Spleen (tissue), 11 donors: ENCODE measurements around the gene GLP1R. TPM values are rescaled to one million over a fixed set of nuclear protein-coding genes. Genes with fewer than 3 reads are reported as not detected.

Experiments used
- DNase-seq: peaks from one replicate; pipeline ENCODE4 v3.0.0-alpha.2; 2020
- H3K27ac ChIP-seq, 8 donors: fragments of 200-600 bp; sonication (generic) in 7 of 8; 1 replicate in 4 of 8; 2 replicates in 4 of 8; pipeline versions ENCODE4 v1.5.0 to v1.8.0; 2016 to 2021; ENCODE audit warnings: inconsistent platforms in 4 of 8, mild to moderate bottlenecking in 4 of 8, moderate library complexity in 1 of 8
- H3K27me3 ChIP-seq, 7 donors: fragments of 200-600 bp; sonication (generic) in 6 of 7; replicated peaks in 1 of 7; 1 replicate in 4 of 7; 2 replicates in 3 of 7; pipeline versions ENCODE4 v1.5.0 to v1.8.0; 2016 to 2021; ENCODE audit warnings: inconsistent platforms in 3 of 7, mild to moderate bottlenecking in 1 of 7
- H3K36me3 ChIP-seq, 6 donors: fragments of 200-600 bp; sonication (generic) in 5 of 6; 1 replicate in 4 of 6; 2 replicates in 2 of 6; pipeline versions ENCODE4 v1.5.0 to v1.8.0; 2016 to 2021; ENCODE audit warnings: inconsistent platforms in 2 of 6
- H3K4me1 ChIP-seq, 6 donors: fragments of 200-600 bp; sonication (generic) in 5 of 6; 1 replicate in 3 of 6; 2 replicates in 3 of 6; pipeline versions ENCODE4 v1.5.0 to v1.8.0; 2016 to 2021; ENCODE audit warnings: inconsistent platforms in 3 of 6
- H3K4me3 ChIP-seq, 8 donors: fragments of 200-600 bp; sonication (generic) in 7 of 8; 1 replicate in 4 of 8; 2 replicates in 4 of 8; pipeline versions ENCODE4 v1.5.0 to v1.8.0; 2016 to 2021; ENCODE audit warnings: inconsistent platforms in 4 of 8, mild to moderate bottlenecking in 4 of 8, moderate library complexity in 2 of 8
- H3K9me3 ChIP-seq, 8 donors: fragments of 200-600 bp; sonication (generic) in 7 of 8; 1 replicate in 4 of 8; 2 replicates in 4 of 8; pipeline versions ENCODE4 v1.5.0 to v1.8.0; 2016 to 2021; ENCODE audit warnings: inconsistent platforms in 4 of 8
- POLR2A ChIP-seq, 3 donors: fragments of 450-650 bp; IDR thresholded peaks; one replicate each; pipeline ENCODE4 v1.5.1; 2017; ENCODE audit warnings: antibody characterized with exemption in 3 of 3, mild to moderate bottlenecking in 1 of 3
- POLR2AphosphoS5 ChIP-seq, 3 donors: sonication (generic); formaldehyde crosslinking; IDR thresholded peaks; one replicate each; pipeline ENCODE4 v1.5.1; 2017; ENCODE audit warnings: antibody characterized with exemption in 3 of 3
- WGBS, 5 donors: extraction: QIAGEN DNeasy Blood & Tissue Kit in 3 of 5; methylation state at CpG; one replicate each; pipeline versions ENCODE4 v1.1.5 to v1.1.7; 2013 to 2018; 5-methylcytosine and 5-hydroxymethylcytosine counted together
- intact Hi-C: fragments of 100-400 bp; cut with DNase I; formaldehyde crosslinking; loops from one replicate; pipeline ENCODE4 v1.15.0; 2023; ENCODE audit warnings: low total_unique reads
- polyA plus RNA-seq, 3 donors: library from polyadenylated mRNA; stranded (reverse); fragments of 200-250 nt; gene quantifications; one replicate each; pipeline ENCODE4 v1.2.1, GENCODE V29; 2013
- total RNA-seq, 7 donors: library from RNA; depleted of rRNA in 3 of 7; stranded (reverse); fragments of >200 nt in 3 of 7; fragmentation: NEBNext Ultra II Directional in 4 of 7; extraction: Animal tissue kit (Norgen Biotek cat#: 25700) in 4 of 7; gene quantifications; one replicate each; pipeline versions ENCODE4 v1.1.0 to v1.2.1, GENCODE V29; 2016 to 2021
- TF ChIP-seq, protein P1 (sequence below), 11 experiments: fragments of 200-600 bp in 7 of 11; fragments of 450-650 bp in 4 of 11; sonication (generic) in 4 of 11; IDR thresholded peaks in 8 of 11; conservative IDR thresholded peaks in 3 of 11; 1 replicate in 7 of 11; 2 replicates in 4 of 11; pipeline versions ENCODE4 v1.4.0 to v1.8.0; 2016 to 2021; ENCODE audit warnings: antibody characterized with exemption in 11 of 11, inconsistent platforms in 4 of 11, mild to moderate bottlenecking in 1 of 11
- donor health status: healthy with polysubstance abuse.
- donor health status: DM: no; HTN: no; CAD: no; lungs with moderate emphysema.
- donor health status: DM: no; HTN: no; CAD: no.
- donor health status: Bipolar disorder and iron deficiency.
- donor health status: healthy.
- donor health status: DM: no; HTN: no; CAD: no.
- donor health status: DM: yes; HTN: yes; CAD: no.

Gene GLP1R
- total and polyA plus RNA-seq, 10 donors, result 0.11 TPM; not detected in 9

DNA sequence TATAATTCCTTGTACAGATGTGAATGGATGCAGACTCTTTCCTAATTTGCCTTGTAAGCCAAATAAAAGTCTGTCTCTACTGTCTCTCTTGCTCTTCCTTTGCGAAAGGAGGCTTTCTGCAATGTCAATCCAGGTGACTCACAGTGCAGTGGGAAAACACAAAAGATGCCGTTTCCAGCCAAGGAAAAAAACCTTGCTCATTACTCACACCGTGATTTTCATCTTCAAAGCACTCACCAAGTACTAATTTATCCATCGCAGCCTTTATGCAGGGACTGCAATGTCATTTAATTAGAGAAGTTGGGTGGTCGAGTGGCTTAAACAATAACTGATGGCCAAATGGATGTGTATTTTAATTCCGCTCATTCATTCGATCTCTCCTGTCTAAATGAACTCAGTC lies 42.6 kb downstream of the GLP1R start:
- intact Hi-C loops, result no loop called here
- WGBS, 5 donors, result 76 to 85% (median 85%) methylated on average over 7 of the region's 7 CpGs
- TF ChIP-seq POLR2A (IDR thresholded peaks at IDR 0.05), result no peak
- TF ChIP-seq, protein P1, sequence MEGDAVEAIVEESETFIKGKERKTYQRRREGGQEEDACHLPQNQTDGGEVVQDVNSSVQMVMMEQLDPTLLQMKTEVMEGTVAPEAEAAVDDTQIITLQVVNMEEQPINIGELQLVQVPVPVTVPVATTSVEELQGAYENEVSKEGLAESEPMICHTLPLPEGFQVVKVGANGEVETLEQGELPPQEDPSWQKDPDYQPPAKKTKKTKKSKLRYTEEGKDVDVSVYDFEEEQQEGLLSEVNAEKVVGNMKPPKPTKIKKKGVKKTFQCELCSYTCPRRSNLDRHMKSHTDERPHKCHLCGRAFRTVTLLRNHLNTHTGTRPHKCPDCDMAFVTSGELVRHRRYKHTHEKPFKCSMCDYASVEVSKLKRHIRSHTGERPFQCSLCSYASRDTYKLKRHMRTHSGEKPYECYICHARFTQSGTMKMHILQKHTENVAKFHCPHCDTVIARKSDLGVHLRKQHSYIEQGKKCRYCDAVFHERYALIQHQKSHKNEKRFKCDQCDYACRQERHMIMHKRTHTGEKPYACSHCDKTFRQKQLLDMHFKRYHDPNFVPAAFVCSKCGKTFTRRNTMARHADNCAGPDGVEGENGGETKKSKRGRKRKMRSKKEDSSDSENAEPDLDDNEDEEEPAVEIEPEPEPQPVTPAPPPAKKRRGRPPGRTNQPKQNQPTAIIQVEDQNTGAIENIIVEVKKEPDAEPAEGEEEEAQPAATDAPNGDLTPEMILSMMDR (IDR thresholded peaks at IDR 0.05 in 8 of 11, conservative IDR thresholded peaks at IDR 0.05 in 3 of 11), result no peak
- no peak for TF ChIP-seq POLR2AphosphoS5 (IDR thresholded peaks at IDR 0.05)
- peaks cover 0 to 7% (median 0%) of the 10 kb centered on the region in 6 donors for H3K4me1 ChIP-seq
- no peaks in the 10 kb centered on the region for H3K9me3 ChIP-seq
- H3K4me3 ChIP-seq, result no peak overlapping the region
- no peak overlapping the region for H3K27ac ChIP-seq
- H3K27me3 ChIP-seq, result peaks cover 0 to 70% (median 26%) of the 10 kb centered on the region in 7 donors
- H3K36me3 ChIP-seq, result no peaks in the 10 kb centered on the region
- no peak for DNase-seq

DNA sequence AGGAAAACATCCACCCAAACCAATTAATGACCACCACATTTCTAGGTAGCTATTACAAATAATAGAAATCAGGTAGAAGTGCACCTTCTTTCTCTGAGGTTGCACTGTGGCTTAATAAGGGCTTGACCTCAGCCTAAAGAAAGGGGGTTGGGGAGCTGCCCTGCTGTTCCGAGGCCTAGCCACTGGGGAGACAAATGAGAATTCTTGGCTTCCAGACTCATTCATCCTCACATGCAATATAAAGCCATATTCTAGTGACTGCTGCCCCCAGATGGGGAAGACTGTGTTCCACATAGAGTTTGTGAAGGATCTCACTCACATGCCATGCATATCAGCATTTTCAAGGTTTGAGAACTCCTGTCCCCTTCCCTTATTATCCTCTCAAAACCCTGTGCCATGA lies 43.5 kb downstream of the GLP1R start:
- TF ChIP-seq, protein P1 (IDR thresholded peaks at IDR 0.05 in 8 of 11, conservative IDR thresholded peaks at IDR 0.05 in 3 of 11), result no peak
- TF ChIP-seq POLR2A (IDR thresholded peaks at IDR 0.05), result no peak
- no peak for TF ChIP-seq POLR2AphosphoS5 (IDR thresholded peaks at IDR 0.05)
- intact Hi-C loops, result no loop called here
- Histone ChIP-seq H3K4me1 (peaks cover 0 to 7% (median 0%) of the 10 kb centered on the region in 6 donors), H3K27ac (no peak overlapping the region), H3K4me3 (no peak overlapping the region), H3K27me3 (peaks cover 0 to 61% (median 23%) of the 10 kb centered on the region in 7 donors), H3K36me3 (no peaks in the 10 kb centered on the region), H3K9me3 (no peaks in the 10 kb centered on the region)
- 23 to 44% (median 42%) methylated on average over 1 of the region's 1 CpG for WGBS, 5 donors
- DNase-seq, result no peak

DNA sequence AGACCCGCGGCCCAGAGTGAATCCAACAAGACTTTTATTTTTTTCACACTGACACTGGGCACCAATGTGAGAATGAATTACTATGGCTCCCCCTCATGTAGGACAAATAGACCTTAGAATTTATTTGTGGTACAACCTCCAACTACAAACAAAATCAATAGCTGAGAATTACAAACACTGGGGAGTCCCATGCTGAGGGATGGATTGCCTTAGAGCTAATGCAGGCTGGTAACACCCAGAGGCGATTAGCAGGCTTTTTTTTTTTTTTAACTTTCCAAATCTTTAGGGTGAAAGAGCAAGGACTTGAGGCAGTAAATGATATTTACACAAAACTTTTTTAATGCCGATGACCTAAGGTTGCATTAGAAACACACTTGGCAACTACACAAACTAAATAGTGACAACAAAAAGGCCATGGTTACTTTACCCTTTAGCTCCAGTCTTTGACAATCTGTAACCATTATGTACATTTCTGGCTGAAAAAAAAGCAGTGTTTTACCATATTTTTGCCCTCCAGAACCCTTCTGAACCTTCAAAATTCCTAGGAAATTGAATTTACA lies 44.6 kb downstream of the GLP1R start:
- Histone ChIP-seq H3K4me1 (peaks cover 0 to 7% (median 0%) of the 10 kb centered on the region in 6 donors), H3K27me3 (peaks cover 0 to 50% (median 19%) of the 10 kb centered on the region in 7 donors), H3K27ac (no peak overlapping the region), H3K9me3 (no peaks in the 10 kb centered on the region), H3K36me3 (no peaks in the 10 kb centered on the region), H3K4me3 (no peak overlapping the region)
- WGBS, 5 donors, result 88 to 97% (median 89%) methylated on average over 4 of the region's 4 CpGs
- TF ChIP-seq, protein P1 (IDR thresholded peaks at IDR 0.05 in 8 of 11, conservative IDR thresholded peaks at IDR 0.05 in 3 of 11), result no peak
- TF ChIP-seq POLR2AphosphoS5 (IDR thresholded peaks at IDR 0.05) (no peak), POLR2A (IDR thresholded peaks at IDR 0.05) (no peak)
- DNase-seq, result no peak
- intact Hi-C loops, result no loop called here

DNA sequence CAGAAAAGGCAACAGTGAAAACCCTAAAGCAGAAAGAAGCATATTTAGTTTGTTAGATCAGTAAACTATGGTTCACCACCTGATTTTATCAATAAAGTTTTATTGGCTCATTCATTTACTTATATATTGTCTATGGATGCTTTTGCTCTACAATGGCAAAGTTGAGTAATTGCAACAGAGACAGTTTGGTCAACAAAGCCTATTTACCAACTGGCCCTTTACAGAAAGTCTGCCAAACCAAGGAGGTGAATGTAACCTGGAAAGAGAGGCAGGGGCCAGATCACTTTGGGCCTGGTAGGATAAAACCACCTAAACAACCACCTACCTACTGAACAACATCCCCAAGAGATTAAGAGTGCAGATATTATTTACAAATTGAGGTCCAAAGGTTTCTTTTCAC lies 47.0 kb downstream of the GLP1R start:
- no peak overlapping the region for H3K27ac ChIP-seq
- H3K4me3 ChIP-seq, result no peak overlapping the region
- no peak for DNase-seq
- no peaks in the 10 kb centered on the region for H3K4me1 ChIP-seq
- no peaks in the 10 kb centered on the region for H3K36me3 ChIP-seq
- H3K9me3 ChIP-seq, result no peaks in the 10 kb centered on the region
- TF ChIP-seq, protein P1 (IDR thresholded peaks at IDR 0.05 in 8 of 11, conservative IDR thresholded peaks at IDR 0.05 in 3 of 11), result no peak
- TF ChIP-seq POLR2A (IDR thresholded peaks at IDR 0.05), result no peak
- no peak for TF ChIP-seq POLR2AphosphoS5 (IDR thresholded peaks at IDR 0.05)
- H3K27me3 ChIP-seq, result peaks cover 0 to 27% (median 8%) of the 10 kb centered on the region in 7 donors
- intact Hi-C loops, result no loop called here
